Measurements from ENCODE around the gene MAML2. TPM values are rescaled to one million over a fixed set of nuclear protein-coding genes. Genes with fewer than 3 reads are reported as not detected.

MAML2 gene
- total and polyA plus RNA-seq, 2 of the 8 experiments (the other 6 are each of a cell fraction or from before 2014, with no cell fraction given), result 3.8 to 6.6 TPM

- no peak for TF ChIP-seq EZH2 (IDR thresholded peaks at IDR 0.05; ENCODE audit: low read depth, low read length, severe bottlenecking)
- no peak for TF ChIP-seq RXRA (IDR thresholded peaks at IDR 0.05; ENCODE audit: insufficient read depth, low read depth, low read length)
- no peak for TF ChIP-seq EP300 (IDR thresholded peaks at IDR 0.05; ENCODE audit: borderline replicate concordance in 1 of 2, low read depth in 2 of 2, low read length in 2 of 2)
- no peak for TF ChIP-seq JUN (IDR thresholded peaks at IDR 0.05; ENCODE audit: low read depth, low read length)
- TF ChIP-seq SAP30 (IDR thresholded peaks at IDR 0.05; ENCODE audit: insufficient read depth, insufficient replicate concordance, low read length), result no peak
- no peak for TF ChIP-seq SUZ12 (IDR thresholded peaks at IDR 0.05; ENCODE audit: low read length)
- TF ChIP-seq CEBPB (IDR thresholded peaks at IDR 0.05; ENCODE audit: low read depth, low read length), result no peak
- no peak for TF ChIP-seq SP2 (IDR thresholded peaks at IDR 0.05; ENCODE audit: low read length)
- TF ChIP-seq, protein P1, sequence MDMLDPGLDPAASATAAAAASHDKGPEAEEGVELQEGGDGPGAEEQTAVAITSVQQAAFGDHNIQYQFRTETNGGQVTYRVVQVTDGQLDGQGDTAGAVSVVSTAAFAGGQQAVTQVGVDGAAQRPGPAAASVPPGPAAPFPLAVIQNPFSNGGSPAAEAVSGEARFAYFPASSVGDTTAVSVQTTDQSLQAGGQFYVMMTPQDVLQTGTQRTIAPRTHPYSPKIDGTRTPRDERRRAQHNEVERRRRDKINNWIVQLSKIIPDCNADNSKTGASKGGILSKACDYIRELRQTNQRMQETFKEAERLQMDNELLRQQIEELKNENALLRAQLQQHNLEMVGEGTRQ (IDR thresholded peaks at IDR 0.05; ENCODE audit: low read length), result no peak
Observed at GRCh38 chr11:96309016-96309642, 33.9 kb downstream of the MAML2 start (continued).
